ENCODE results near the gene RECQL5. TPM values are rescaled to one million over a fixed set of nuclear protein-coding genes. Genes with fewer than 3 reads are reported as not detected.

Gene RECQL5
- total RNA-seq, 4 donors from 2014 or later: 25.1 to 129 (median 80.3) TPM

- in situ Hi-C loops (cut with MboI; ENCODE audit: low pct_ligation_motif_present in 1 of 4, low pct_unique_long_range_greater_than_20kb in 1 of 4, low sequenced_read_pairs in 3 of 4): no loop called here
Observed at GRCh38 chr17:75626496-75627038, 40.4 kb downstream of the RECQL5 start.

GRCh38 chr17:75625813-75626486 is 41.0 kb downstream of the RECQL5 start:
- no peak overlapping the region for H3K4me3 ChIP-seq
- no peak for DNase-seq
- in situ Hi-C loops (cut with MboI; ENCODE audit: low pct_ligation_motif_present in 1 of 4, low pct_unique_long_range_greater_than_20kb in 1 of 4, low sequenced_read_pairs in 3 of 4) (no loop called here), intact Hi-C loops (cut with DNase I; ENCODE audit: low total_unique reads) (no loop called here)
- no peak overlapping the region for H3K27ac ChIP-seq
- WGBS, 2 donors (ENCODE audit: low coverage in 1 of 2): 94% methylated on average over 11 of the region's 15 CpGs; no CpG with 5 or more reads in 1 of the 2 donors
- TF ChIP-seq, protein P1, sequence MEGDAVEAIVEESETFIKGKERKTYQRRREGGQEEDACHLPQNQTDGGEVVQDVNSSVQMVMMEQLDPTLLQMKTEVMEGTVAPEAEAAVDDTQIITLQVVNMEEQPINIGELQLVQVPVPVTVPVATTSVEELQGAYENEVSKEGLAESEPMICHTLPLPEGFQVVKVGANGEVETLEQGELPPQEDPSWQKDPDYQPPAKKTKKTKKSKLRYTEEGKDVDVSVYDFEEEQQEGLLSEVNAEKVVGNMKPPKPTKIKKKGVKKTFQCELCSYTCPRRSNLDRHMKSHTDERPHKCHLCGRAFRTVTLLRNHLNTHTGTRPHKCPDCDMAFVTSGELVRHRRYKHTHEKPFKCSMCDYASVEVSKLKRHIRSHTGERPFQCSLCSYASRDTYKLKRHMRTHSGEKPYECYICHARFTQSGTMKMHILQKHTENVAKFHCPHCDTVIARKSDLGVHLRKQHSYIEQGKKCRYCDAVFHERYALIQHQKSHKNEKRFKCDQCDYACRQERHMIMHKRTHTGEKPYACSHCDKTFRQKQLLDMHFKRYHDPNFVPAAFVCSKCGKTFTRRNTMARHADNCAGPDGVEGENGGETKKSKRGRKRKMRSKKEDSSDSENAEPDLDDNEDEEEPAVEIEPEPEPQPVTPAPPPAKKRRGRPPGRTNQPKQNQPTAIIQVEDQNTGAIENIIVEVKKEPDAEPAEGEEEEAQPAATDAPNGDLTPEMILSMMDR (IDR thresholded peaks at IDR 0.05): peak; percentile 24 to 56 (median 49)
- TF ChIP-seq EP300 (IDR thresholded peaks at IDR 0.05; ENCODE audit: low read depth): no peak
- TF ChIP-seq POLR2A (IDR thresholded peaks at IDR 0.05): no peak
- no peak for TF ChIP-seq POLR2AphosphoS5 (IDR thresholded peaks at IDR 0.05)
- H3K27me3 ChIP-seq: no peaks in the 10 kb centered on the region
- H3K4me1 ChIP-seq: no peaks in the 10 kb centered on the region
- H3K9me3 ChIP-seq: no peaks in the 10 kb centered on the region
- peaks cover 0 to 5% (median 2%) of the 10 kb centered on the region in 4 donors for H3K36me3 ChIP-seq

More at GRCh38 chr17:75626496-75627038, 40.4 kb downstream of the RECQL5 start:
- TF ChIP-seq POLR2AphosphoS5 (IDR thresholded peaks at IDR 0.05) (no peak), POLR2A (IDR thresholded peaks at IDR 0.05) (no peak), EP300 (IDR thresholded peaks at IDR 0.05; ENCODE audit: low read depth) (no peak)
- TF ChIP-seq, protein P1 (IDR thresholded peaks at IDR 0.05): no peak
- Histone ChIP-seq H3K9me3 (no peaks in the 10 kb centered on the region), H3K27me3 (no peaks in the 10 kb centered on the region), H3K4me3 (no peak overlapping the region), H3K27ac (no peak overlapping the region), H3K4me1 (no peaks in the 10 kb centered on the region), H3K36me3 (peaks cover 0 to 5% (median 2%) of the 10 kb centered on the region in 4 donors)
- DNase-seq: no peak
- 81% methylated on average over 11 of the region's 11 CpGs; no CpG with 5 or more reads in 1 of the 2 donors for WGBS, 2 donors (ENCODE audit: low coverage in 1 of 2)
- intact Hi-C loops (cut with DNase I; ENCODE audit: low total_unique reads): no loop called here

DNA sequence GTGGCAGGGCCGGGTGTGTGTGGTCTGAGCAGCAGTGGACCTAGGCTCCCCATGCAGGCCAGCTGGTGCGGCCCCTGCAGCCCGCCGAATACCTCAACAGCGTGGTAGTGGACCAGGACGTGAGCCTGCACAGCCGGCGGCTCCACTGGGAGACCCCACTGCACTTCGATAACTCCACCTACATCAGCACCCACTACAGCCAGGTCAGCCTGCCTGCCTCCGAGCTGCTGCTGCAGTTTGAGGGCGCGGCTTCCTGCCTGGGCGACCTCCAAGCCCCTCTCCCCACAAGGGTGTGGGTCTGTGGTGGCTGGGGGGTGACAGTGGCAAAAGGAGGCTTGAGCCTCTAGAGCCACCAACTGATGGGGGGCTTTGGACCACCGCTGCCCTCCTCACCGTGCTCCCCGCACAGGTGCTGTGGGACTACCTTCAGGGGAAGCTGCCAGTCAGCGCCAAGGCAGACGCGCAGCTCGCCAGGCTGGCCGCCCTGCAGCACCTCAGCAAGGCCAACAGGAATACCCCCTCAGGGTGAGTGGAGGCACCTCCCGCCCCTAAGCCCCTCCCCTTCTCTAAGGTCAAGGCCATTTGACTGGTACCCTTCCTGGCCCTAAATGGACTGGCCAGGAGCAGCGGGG is 42.1 kb downstream of the RECQL5 start:
- no peak overlapping the region for H3K27ac ChIP-seq
- H3K4me1 ChIP-seq: no peaks in the 10 kb centered on the region
- intact Hi-C loops (cut with DNase I; ENCODE audit: low total_unique reads): no loop called here
- no peak overlapping the region for H3K4me3 ChIP-seq
- WGBS, 2 donors (ENCODE audit: low coverage in 1 of 2): 91% methylated on average over 20 of the region's 23 CpGs; no CpG with 5 or more reads in 1 of the 2 donors
- TF ChIP-seq POLR2AphosphoS5 (IDR thresholded peaks at IDR 0.05) (no peak), EP300 (IDR thresholded peaks at IDR 0.05; ENCODE audit: low read depth) (no peak), POLR2A (IDR thresholded peaks at IDR 0.05) (no peak)
- TF ChIP-seq, protein P1 (IDR thresholded peaks at IDR 0.05): no peak
- no peaks in the 10 kb centered on the region for H3K9me3 ChIP-seq
- H3K36me3 ChIP-seq: peaks cover 0 to 5% (median 2%) of the 10 kb centered on the region in 4 donors
- in situ Hi-C loops (cut with MboI; ENCODE audit: low pct_ligation_motif_present in 1 of 4, low pct_unique_long_range_greater_than_20kb in 1 of 4, low sequenced_read_pairs in 3 of 4): no loop called here
- no peaks in the 10 kb centered on the region for H3K27me3 ChIP-seq
- DNase-seq: no peak

DNA sequence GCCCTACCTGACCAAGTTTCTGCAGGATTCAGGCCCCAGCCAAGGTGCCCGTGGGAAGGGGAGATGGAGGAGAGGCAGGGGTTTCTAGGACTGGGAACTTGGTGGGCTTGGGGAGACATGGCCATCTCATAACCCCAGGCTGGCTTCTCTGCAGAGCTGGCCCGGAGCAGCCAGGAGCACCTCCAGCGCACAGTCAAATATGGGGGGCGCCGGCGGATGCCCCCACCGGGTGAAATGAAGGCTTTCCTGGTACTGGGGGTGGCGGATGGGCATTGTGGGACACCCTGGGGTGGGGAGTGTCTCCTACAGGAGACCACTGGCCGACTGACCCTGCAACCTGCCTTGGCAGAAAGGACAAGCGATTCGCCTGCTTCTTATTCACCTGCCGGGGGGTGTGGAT is 42.9 kb downstream of the RECQL5 start:
- Histone ChIP-seq H3K36me3 (peaks cover 0 to 5% (median 2%) of the 10 kb centered on the region in 4 donors), H3K9me3 (no peaks in the 10 kb centered on the region), H3K4me3 (no peak overlapping the region), H3K27ac (no peak overlapping the region), H3K4me1 (no peaks in the 10 kb centered on the region), H3K27me3 (no peaks in the 10 kb centered on the region)
- TF ChIP-seq POLR2A (IDR thresholded peaks at IDR 0.05) (no peak), EP300 (IDR thresholded peaks at IDR 0.05; ENCODE audit: low read depth) (no peak), POLR2AphosphoS5 (IDR thresholded peaks at IDR 0.05) (no peak)
- TF ChIP-seq, protein P1 (IDR thresholded peaks at IDR 0.05): no peak
- intact Hi-C loops (cut with DNase I; ENCODE audit: low total_unique reads) (no loop called here), in situ Hi-C loops (cut with MboI; ENCODE audit: low pct_ligation_motif_present in 1 of 4, low pct_unique_long_range_greater_than_20kb in 1 of 4, low sequenced_read_pairs in 3 of 4) (no loop called here)
- 88% methylated on average over 12 of the region's 12 CpGs; no CpG with 5 or more reads in 1 of the 2 donors for WGBS, 2 donors (ENCODE audit: low coverage in 1 of 2)
- no peak for DNase-seq
